HL-60 (cell line): ENCODE measurements around the gene SUPT6H.

Experiments used
- GABPA ChIP-seq: IDR thresholded peaks from 2 replicates; pipeline ENCODE4 v1.6.1; 2012; ENCODE audit warnings: low read depth
- POLR2AphosphoS5 ChIP-seq: IDR thresholded peaks from 2 replicates; pipeline ENCODE4 v1.6.1; 2012; ENCODE audit warnings: low read depth
- SPI1 ChIP-seq: IDR thresholded peaks from 2 replicates; pipeline ENCODE4 v1.6.1; 2012; ENCODE audit warnings: low read depth, mild to moderate bottlenecking, borderline replicate concordance
- TF ChIP-seq, protein P1 (sequence below): IDR thresholded peaks from one replicate; pipeline ENCODE4 v1.5.1; 2011; ENCODE audit warnings: low read length, control low read depth, inconsistent platforms; ENCODE audit not compliant: insufficient read depth
- TF ChIP-seq, protein P2 (sequence below): IDR thresholded peaks from 2 replicates; pipeline ENCODE4 v1.6.1; 2012; ENCODE audit warnings: low read depth; ENCODE audit not compliant: insufficient replicate concordance

DNA sequence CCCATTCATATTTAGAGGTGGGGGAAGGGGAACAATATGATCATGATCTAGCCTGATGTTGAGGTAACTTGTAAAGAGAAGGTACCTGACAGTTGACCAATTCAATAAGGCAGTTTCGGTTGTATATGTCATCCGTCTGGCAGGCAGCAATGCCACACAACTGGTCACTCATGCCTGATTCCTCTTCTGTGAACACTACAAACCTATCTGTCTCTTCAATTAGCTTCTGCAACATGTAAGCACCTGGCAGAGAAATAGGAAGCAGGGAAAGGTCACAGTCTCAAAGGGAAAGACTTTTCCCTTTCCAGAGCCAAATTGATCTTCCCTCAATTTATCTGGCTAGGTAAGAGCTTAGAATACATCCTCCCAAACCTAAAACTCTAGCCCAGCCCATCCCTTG is 37.9 kb upstream of the SUPT6H start:
- TF ChIP-seq, protein P1, sequence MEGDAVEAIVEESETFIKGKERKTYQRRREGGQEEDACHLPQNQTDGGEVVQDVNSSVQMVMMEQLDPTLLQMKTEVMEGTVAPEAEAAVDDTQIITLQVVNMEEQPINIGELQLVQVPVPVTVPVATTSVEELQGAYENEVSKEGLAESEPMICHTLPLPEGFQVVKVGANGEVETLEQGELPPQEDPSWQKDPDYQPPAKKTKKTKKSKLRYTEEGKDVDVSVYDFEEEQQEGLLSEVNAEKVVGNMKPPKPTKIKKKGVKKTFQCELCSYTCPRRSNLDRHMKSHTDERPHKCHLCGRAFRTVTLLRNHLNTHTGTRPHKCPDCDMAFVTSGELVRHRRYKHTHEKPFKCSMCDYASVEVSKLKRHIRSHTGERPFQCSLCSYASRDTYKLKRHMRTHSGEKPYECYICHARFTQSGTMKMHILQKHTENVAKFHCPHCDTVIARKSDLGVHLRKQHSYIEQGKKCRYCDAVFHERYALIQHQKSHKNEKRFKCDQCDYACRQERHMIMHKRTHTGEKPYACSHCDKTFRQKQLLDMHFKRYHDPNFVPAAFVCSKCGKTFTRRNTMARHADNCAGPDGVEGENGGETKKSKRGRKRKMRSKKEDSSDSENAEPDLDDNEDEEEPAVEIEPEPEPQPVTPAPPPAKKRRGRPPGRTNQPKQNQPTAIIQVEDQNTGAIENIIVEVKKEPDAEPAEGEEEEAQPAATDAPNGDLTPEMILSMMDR = no peak
- TF ChIP-seq, protein P2, sequence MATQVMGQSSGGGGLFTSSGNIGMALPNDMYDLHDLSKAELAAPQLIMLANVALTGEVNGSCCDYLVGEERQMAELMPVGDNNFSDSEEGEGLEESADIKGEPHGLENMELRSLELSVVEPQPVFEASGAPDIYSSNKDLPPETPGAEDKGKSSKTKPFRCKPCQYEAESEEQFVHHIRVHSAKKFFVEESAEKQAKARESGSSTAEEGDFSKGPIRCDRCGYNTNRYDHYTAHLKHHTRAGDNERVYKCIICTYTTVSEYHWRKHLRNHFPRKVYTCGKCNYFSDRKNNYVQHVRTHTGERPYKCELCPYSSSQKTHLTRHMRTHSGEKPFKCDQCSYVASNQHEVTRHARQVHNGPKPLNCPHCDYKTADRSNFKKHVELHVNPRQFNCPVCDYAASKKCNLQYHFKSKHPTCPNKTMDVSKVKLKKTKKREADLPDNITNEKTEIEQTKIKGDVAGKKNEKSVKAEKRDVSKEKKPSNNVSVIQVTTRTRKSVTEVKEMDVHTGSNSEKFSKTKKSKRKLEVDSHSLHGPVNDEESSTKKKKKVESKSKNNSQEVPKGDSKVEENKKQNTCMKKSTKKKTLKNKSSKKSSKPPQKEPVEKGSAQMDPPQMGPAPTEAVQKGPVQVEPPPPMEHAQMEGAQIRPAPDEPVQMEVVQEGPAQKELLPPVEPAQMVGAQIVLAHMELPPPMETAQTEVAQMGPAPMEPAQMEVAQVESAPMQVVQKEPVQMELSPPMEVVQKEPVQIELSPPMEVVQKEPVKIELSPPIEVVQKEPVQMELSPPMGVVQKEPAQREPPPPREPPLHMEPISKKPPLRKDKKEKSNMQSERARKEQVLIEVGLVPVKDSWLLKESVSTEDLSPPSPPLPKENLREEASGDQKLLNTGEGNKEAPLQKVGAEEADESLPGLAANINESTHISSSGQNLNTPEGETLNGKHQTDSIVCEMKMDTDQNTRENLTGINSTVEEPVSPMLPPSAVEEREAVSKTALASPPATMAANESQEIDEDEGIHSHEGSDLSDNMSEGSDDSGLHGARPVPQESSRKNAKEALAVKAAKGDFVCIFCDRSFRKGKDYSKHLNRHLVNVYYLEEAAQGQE = no peak
- TF ChIP-seq GABPA (no peak), POLR2AphosphoS5 (no peak), SPI1 (no peak)
